GM19351 (cell line): ENCODE measurements around the gene IPO13.
A peak's percentile ranks its signal among the peaks of the same experiment; 100 is the strongest.

Experiments
- ATAC-seq: cut with Tn5 transposase; IDR thresholded peaks from one replicate; pipeline ENCODE4 v1.9.1; 2021; ENCODE audit warnings: mild to moderate bottlenecking, moderate library complexity; ENCODE audit not compliant: unreplicated experiment

Gene IPO13

DNA sequence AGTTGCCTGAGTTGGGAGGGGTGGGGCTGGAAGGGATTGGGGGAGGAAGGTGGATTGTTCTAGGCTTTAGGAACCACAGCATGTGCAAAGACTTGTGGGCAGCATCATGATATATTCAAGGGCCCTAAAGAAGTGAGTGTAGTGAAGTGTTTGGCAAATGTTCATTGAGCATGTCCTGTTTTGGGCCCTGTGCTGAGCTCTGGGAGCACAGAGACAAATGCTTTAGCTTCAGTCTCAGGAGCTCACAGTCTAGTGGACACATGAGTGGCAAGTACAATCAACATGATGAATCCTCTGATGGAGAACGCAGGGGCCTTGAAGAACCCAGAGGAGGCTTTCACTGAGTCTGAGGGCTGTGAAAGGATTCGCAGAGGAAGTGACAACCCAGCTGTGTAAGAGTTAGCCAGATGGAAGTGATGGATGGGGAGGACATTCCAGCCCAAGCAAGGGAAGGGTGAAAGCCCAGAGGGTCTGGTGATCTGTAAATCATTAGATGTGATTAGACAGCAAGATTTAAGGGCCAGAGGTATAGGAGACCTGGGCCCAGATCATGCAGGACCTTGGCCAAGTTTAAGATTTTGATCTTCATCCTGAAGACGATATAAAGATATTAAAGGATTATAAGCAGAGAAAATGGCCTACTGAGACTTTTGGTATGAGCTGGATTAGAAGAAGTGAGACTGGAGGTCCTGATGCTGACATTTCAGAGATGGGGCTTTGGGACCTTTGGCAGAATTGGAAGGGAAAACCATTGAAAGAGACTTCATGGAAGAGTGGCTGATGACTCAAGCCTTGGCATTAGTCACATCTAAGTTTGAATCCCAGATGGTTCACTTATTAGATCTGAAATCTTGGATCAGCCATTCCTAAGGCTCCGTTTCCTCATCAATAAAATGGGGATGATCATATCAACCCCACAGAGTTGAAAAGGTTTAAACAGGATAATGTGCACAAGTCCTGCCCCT lies 4.6 kb downstream of the IPO13 start:
- ATAC-seq: no peak

DNA sequence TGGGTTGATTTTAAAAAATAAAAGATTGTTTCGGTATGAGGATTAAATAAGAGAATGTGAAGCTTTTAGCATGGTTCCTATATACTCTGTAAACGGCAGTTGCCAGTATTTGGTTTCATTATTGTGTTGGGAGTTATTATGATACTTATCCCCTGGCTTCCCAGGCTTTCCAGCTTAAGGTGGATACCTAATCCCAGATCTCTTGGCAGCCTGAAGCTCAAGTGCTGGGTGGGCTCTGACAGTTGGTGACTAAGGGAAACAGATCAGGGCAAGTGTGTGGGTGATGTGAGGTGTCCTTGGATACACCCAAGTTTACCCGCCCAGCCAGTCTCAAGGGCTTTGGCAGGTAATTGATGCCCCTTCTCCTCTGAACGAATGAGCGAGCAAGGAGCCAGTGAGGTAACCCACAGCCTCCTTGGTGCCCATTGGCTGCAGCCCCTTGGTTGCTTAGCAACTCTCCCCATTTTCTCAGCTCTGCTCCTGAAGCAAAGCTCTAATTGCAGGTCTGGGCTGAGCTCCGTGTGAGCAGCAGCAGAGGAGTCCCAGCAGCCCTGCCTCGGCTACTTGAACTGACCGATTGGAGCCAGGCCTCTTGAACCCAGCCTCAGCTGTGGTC lies 6.1 kb downstream of the IPO13 start:
- no peak for ATAC-seq

DNA sequence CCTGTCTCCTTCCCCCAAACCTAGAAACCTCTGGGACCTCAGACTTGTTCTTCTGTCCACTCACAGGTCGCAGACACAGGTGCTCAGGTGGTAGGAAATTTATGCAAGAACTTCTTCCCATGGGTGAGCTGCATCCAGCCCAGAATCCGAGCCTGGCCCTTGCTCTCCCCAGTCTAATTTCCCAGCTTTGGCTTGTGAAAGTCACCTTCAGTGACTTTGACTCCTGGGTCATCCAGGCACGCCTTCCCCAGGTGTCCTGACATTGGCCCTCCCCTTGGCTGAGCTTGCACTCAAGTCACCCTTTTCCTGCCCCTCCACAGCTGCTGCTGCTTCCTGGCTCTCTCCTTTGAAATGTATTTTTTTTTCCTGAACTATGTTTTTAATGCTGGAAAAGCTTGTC lies 6.6 kb downstream of the IPO13 start:
- ATAC-seq: no peak

DNA sequence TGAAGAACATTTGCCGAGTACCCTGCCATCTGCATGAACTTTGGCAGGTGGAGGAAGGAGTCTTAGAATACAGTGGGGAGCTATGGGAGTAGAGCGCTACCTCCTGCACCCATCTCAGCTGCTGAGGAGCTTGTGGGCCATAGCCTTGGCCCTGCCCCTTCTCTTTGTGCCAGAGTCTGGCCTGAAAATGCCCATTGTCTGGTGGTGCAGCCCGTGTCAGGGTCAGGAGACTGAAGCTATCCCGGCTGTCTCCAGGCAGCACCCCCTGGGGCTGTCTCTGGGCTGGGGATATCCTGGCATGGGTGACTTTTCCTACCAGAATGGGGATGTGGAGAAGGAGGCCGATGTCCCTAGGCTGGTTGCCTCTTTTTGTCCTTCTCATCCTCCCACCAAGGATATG lies 7.3 kb downstream of the IPO13 start:
- ATAC-seq: no peak

DNA sequence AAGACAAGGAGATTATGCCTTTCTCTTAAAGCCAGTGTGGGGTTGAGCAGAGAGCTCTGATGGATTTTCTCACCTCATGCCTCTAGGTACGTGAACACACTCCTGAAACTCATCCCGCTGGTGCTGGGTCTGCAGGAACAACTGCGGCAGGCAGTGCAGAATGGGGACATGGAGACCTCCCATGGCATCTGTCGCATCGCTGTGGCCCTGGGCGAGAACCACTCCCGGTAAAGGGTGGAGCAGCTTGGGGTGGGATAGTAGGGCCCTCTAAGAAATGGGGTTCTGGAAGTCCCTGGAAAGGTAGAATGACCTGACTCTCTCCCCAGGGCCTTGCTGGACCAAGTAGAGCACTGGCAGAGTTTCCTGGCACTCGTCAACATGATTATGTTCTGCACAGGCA lies 9.5 kb downstream of the IPO13 start:
- no peak for ATAC-seq

DNA sequence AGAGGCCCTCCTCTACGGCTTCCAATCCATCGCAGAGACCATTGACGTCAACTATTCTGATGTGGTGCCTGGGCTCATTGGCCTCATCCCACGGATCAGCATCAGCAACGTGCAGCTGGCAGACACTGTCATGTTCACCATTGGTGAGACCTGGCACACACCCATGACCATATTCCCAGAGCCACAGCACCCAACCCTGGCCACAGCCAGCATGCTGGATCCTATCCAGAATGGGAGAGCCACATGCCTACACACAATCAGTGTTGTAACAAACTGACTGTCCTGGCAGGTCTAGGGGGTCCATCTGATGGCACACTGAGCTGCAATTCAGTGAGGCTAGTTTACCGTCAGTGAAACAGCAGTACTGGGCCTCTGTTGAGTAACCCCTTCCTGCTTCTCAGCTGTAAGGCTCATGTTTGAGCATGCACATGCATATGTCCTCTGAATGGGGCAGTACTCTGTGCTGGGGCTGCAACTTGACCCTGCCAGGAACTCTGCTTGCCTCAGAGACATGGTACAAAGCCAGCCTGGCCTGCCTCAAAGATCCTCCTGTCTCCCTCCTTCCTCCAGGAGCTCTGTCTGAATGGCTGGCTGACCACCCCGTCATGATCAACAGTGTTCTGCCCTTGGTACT lies 10.8 kb downstream of the IPO13 start:
- ATAC-seq: no peak

DNA sequence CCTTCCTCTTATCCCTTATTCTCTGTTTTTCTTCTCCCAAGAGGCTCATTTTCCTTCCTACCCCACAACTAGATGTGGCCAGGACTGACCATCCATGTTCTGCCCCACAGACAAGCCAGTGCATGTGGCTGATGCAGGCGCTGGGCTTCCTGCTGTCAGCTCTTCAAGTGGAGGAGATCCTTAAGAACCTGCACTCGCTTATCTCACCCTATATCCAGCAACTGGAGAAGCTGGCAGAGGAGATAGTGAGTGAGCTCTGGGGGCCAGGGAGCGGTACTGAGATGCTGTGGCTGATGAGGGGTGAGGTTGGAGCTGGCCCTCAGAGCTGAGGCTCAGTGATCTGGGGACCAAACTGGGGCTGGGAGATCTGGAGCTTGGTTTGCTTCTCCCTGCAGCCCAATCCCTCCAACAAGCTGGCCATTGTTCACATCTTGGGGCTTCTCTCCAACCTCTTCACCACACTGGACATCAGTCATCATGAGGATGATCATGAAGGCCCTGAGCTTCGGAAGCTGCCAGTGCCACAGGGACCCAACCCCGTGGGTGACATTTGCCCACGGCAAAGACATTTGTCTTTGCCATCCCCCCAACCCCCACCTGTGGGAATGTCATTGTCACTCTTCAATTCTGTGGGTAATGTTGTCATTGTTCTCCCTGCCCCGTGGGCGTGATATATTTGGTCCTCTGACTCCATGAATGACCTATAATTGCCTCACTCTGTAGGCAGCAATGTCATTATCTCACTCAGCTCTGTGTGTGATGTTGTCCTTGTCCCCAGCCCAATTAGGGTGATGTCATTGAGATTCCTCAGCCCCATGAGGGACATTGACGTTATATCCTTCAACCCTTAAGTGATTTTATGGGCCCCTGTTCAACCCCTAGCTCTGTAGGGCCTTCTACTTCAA lies 11.9 kb downstream of the IPO13 start:
- ATAC-seq: no peak

DNA sequence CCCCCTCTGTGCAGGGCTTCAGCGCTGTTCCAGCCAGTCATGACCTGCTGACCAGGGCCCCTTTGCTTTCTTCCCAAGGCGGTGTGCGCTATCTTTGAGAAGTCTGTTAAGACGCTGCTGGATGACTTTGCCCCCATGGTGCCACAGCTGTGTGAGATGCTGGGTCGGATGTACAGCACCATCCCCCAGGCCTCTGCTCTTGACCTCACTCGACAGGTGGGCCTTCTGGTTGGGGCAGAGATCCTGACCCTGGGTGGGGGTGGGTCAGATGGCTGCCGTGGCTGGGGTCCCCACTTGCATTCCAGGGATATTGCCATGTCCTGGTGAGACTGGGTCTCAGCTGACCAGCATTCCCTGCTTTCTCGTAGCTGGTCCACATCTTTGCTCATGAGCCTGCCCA lies 14.0 kb downstream of the IPO13 start:
- ATAC-seq: no peak

DNA sequence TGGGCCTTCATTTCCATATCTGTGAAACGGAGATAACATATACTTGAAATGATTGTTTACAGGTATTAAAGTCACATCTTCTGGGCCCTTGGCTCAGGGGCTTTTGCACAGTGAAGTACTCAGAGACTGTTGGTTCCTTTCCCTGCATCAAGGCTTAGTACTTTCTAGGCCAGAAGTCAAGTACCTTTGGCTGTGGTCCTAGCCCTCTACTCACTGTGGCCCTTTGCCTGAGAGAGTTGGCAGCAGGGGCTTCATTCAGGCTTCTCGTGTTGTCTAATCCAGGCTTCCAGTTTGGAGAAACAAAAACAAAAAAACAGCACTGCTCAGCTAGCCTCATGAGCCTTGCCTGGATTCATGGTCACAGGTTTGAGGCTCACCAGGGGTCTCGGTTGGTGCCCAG lies 14.9 kb downstream of the IPO13 start:
- ATAC-seq: no peak

DNA sequence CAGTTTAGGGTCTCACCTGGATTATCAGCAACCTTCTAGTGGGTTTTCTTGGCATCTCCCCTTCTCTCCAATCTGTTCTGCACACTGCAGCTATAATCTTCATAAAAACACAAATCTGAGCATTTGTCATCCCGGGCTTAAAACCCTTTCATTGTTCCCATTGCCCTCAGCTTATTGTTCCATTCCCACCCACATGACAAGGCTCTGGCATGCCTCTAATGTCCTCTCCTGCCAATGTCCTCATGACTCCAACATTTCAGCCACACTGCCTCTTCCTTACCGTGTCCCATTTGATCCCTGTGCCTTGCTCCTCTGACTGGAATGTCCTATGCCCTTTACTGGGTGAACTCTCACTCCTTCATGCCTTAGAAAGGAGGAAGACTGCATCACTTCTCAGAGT lies 15.6 kb downstream of the IPO13 start:
- no peak for ATAC-seq

DNA sequence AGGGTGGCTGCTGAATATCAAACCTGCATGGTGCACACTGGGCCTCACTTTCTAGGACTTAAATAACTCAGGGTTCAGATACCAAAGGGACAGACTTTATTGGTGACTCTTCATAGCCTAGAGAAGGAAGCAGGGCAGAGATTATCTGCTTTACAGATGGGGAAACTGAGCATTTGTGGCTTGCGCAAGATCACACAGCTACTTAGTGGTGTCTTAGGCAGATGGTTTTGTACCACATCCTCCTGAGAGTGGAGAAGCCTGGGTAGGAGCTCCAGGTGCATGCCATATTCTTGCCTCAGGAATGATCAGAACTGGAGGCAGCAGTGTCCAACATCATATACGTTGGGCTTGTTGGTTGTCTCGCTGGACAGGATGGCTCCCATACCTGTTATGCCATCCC lies 16.3 kb downstream of the IPO13 start:
- ATAC-seq: no peak

DNA sequence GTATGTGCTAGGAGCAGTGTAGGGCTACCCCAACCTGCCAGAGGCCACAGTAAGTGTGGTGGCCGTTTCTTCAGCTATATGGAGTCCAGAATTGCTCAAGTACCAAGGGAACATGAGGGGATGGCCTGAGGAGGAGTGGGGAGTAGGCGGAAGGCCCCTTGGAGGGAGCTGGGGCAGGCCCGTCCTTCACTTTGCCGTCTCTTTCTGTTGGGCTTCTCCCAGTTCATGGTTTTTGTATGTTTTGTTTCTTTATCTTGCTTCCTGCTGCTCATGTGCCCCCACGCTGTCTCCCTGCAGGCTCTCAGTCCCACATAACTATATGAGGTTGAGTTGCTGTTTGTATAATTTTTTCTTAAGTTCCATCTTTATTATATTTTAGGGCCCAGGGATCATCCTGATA lies 17.1 kb downstream of the IPO13 start:
- ATAC-seq: no peak

DNA sequence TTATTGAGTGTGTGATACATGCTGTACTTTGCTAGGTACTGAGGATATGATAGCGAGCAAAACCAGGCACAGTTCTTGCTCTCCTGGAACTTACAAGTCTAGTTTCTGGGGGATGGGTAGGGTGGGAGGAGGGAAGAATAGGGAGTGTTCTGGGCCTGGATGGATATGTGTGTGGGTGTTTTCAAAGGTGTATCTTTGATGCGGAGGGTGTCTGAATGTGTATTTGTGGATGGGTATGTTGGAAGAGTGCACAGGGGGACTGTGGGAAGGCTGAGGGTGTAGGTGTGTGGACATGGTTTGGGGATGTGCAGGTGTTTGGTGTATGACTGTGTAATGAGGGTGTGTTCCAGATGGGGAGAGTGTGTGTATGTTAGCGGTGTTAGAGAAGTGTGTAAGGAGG lies 18.6 kb downstream of the IPO13 start:
- no peak for ATAC-seq

DNA sequence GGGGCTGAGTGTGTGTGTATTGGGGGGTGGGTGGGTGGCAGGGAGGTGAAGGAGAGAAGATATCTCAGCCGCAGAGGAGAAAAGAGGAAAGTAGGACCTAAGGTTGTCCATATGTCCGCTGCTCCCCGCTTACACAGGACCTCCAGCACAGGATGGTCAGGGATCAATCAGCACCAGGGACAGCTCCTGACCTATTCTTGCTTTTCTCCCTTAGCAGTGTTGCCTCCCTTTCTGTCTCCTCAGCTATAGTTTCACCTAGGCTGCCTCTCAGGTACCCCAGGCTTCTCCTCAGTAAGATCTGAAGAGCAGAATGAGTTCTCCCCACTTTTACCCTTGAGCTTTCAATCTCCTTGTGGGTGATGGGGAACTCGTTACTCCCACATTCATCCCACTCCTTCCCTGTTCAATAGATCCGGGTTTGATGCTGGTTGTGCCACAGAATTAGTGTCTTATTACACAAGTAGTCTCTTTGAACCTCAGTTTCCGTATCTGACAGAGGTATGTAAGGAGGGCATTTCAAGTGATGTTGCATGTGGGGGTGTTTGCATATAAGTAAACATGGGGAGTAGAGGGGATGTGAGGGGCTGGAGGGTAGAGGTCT lies 21.7 kb downstream of the IPO13 start:
- no peak for ATAC-seq

DNA sequence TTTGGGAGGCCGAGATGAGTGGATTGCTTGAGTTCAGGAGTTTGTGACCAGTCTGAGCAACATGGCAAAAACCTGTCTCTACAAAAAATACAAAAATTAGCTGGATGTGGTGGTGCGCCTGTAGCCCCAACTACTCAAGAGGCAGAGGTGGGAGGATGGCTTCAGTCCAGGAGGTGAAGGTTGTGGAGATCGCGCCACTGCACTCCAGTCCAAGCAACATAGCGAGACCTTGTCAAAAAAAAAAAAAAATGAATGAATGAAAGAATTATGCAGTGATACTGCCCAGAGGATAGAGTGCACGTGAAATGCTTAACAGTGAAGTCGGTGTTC lies 22.6 kb downstream of the IPO13 start:
- no peak for ATAC-seq

DNA sequence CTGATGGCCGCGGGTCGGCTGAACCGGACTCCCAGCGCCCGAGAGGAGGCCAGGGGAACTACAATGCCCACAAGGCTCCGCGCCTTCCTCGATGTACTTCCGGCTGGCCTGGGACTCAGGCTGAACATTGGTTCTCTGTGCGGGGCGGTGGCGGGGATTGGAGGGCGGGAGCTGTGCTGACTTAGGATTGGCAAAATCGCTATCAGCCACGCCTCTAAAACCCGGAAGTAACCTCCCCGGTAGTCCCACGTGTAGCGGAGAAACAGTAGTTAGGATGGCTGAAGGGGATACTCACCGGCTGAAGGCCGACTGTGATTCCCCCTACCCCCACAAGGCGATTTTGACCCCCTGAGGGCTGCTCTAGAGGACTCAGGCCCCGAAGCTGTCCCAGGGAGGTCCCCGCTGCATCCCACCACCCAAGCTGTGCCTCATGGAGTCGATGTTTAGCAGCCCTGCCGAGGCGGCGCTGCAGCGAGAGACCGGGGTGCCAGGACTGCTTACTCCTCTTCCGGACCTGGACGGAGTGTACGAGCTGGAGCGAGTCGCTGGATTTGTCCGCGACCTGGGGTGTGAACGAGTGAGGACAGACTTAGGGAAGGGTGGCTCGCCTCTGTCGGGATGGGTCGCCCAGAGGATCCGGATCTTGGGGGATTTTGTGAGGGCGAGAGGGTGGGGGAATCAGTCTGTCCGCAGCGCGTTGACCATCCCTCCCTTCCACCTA lies 23.2 kb downstream of the IPO13 start, which contains the start of gene DPH2:
DPH2 (plus strand) TSS at position 265 of the 721 bp plus-strand sequence; CDS start at position 431, 166 bp downstream.
- peak; percentile 88 for ATAC-seq

DNA sequence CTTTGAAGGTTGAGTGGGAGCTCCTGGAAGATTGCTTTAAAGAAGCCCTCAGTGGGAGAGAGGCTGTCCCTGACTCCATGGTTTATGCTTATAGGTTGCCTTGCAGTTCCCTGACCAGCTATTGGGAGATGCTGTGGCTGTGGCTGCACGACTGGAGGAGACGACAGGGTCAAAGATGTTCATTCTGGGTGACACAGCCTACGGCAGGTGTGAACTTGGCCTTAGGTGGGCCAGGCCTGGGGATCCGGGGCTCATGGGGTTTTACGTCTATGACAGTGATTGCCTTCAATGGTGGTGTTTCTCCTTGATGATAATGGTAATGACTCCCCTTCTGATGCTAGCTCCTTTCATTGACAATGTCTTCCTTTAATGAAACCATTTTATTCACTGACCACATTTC lies 23.8 kb downstream of the IPO13 start:
- no peak for ATAC-seq

DNA sequence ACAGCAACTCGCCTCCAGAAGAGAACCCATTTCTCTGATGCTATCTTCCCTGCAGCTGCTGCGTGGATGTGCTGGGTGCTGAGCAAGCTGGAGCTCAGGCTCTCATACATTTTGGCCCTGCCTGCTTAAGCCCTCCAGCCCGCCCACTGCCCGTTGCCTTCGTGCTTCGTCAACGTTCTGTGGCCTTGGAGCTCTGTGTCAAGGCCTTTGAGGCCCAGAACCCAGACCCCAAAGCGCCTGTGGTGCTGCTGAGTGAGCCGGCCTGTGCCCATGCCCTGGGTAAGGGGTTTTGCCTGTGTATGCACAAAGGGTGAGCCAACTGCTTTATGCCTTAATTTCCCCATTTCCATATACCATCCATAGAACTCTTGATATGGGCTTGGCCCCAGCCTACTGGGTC lies 24.2 kb downstream of the IPO13 start:
- ATAC-seq: no peak

DNA sequence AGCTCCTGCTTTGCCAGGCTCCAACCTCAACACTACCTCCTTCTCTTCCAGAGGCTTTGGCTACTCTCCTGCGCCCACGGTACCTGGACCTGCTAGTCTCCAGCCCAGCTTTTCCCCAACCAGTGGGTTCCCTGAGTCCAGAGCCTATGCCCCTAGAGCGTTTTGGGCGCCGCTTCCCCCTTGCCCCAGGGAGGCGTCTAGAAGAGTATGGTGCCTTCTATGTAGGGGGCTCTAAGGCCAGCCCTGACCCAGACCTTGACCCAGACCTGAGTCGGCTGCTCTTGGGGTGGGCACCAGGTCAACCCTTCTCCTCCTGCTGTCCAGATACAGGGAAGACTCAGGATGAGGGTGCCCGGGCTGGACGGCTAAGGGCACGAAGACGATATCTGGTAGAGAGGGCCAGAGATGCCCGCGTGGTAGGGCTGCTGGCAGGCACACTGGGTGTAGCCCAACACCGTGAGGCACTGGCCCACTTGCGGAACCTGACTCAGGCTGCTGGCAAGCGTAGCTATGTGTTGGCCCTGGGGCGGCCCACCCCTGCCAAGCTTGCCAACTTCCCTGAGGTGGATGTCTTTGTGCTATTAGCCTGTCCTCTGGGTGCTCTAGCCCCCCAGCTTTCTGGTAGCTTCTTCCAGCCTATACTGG lies 24.7 kb downstream of the IPO13 start:
- ATAC-seq: no peak
